Epithelial cell of esophagus (primary cell): ENCODE results near the gene TUBB4A.
A peak's percentile ranks its signal among the peaks of the same experiment; 100 is the strongest.

Experiments used
- DNase-seq: peaks from one replicate; pipeline ENCODE4 v3.0.0; 2010; ENCODE audit warnings: low read depth
- H3K4me3 ChIP-seq: 2 replicates; pipeline ENCODE4 v1.5.1; 2011; ENCODE audit warnings: mild to moderate bottlenecking, low read length, control low read depth
- TF ChIP-seq, protein P1 (sequence below): IDR thresholded peaks from 2 replicates; pipeline ENCODE4 v1.5.1; 2011; ENCODE audit warnings: low read depth, mild to moderate bottlenecking, low read length, control low read depth, inconsistent platforms; ENCODE audit not compliant: insufficient read depth; ENCODE audit errors: missing control alignments

The TUBB4A gene

GRCh38 chr19:6458695-6459261 lies 43.3 kb downstream of the TUBB4A start:
- TF ChIP-seq, protein P1, sequence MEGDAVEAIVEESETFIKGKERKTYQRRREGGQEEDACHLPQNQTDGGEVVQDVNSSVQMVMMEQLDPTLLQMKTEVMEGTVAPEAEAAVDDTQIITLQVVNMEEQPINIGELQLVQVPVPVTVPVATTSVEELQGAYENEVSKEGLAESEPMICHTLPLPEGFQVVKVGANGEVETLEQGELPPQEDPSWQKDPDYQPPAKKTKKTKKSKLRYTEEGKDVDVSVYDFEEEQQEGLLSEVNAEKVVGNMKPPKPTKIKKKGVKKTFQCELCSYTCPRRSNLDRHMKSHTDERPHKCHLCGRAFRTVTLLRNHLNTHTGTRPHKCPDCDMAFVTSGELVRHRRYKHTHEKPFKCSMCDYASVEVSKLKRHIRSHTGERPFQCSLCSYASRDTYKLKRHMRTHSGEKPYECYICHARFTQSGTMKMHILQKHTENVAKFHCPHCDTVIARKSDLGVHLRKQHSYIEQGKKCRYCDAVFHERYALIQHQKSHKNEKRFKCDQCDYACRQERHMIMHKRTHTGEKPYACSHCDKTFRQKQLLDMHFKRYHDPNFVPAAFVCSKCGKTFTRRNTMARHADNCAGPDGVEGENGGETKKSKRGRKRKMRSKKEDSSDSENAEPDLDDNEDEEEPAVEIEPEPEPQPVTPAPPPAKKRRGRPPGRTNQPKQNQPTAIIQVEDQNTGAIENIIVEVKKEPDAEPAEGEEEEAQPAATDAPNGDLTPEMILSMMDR: no peak
- no peak for DNase-seq
- peak overlapping the region; percentile 62 for H3K4me3 ChIP-seq

- no peak for DNase-seq
- TF ChIP-seq, protein P1: no peak
- no peak overlapping the region for H3K4me3 ChIP-seq
These were observed 44.0 kb downstream of the TUBB4A start for GRCh38 chr19:6457958-6458694.

GRCh38 chr19:6455924-6456323 lies 46.2 kb downstream of the TUBB4A start:
- TF ChIP-seq, protein P1: no peak
- no peak overlapping the region for H3K4me3 ChIP-seq
- DNase-seq: no peak

DNA sequence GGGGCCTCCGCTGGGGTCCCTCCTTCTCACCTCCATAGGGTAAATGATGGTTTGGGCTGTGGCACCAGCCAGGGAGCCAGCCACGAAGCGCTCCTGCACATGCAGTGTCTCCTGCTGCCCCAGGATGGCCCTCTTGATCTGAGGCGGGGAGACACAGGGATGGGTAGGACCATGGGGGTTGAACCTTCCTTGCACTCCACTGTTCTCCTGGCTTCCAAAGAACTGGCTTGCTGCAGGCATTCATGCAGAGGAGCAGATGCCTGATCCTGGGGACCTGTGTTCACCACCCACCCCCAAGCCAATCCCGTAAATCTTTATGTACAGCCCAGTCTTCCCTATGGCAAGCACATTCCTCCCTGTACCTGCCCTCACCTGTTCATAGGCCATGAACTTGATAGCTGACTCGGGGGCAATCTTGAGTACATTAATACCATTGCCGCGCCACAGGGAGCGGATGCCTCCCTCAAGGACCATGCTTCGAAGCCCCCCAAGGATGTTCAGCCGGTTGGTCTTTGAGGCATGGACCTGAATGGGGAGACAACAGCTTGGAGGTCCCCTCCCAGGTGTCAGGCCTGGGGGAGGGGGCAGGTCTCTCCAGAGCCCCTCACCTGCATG lies 48.1 kb downstream of the TUBB4A start:
- H3K4me3 ChIP-seq: no peak overlapping the region
- TF ChIP-seq, protein P1: no peak
- DNase-seq: no peak

- no peak overlapping the region for H3K4me3 ChIP-seq
- no peak for DNase-seq
- TF ChIP-seq, protein P1: no peak
These were observed 49.2 kb downstream of the TUBB4A start for GRCh38 chr19:6452899-6453298.

GRCh38 chr19:6452223-6452614 lies 49.9 kb downstream of the TUBB4A start:
- TF ChIP-seq, protein P1: no peak
- no peak for DNase-seq
- H3K4me3 ChIP-seq: no peak overlapping the region
